Mesenchymal stem cell (in vitro differentiated cells and primary cell): ENCODE measurements around the gene USP11.

Source experiments
- DNase-seq: peaks from one replicate; pipeline ENCODE4 v3.0.0-alpha.2; 2013
- H2AFZ ChIP-seq: one replicate; pipeline ENCODE4 v1.6.1; 2013; ENCODE audit warnings: low read depth, mild to moderate bottlenecking, control low read depth, inconsistent platforms, low read length, moderate library complexity
- H2AK5ac ChIP-seq: 2 replicates; pipeline ENCODE4 v1.6.1; 2013; ENCODE audit warnings: low read length, moderate library complexity, mild to moderate bottlenecking, inconsistent platforms; ENCODE audit not compliant: severe bottlenecking
- H2BK120ac ChIP-seq: one replicate; pipeline ENCODE4 v1.6.1; 2013; ENCODE audit warnings: low read depth, mild to moderate bottlenecking, inconsistent platforms, low read length, moderate library complexity
- H2BK12ac ChIP-seq, 2 experiments: one replicate each; pipeline ENCODE4 v1.6.1; 2013; ENCODE audit warnings: inconsistent platforms in 2 of 2, low read length in 2 of 2, mild to moderate bottlenecking in 2 of 2, moderate library complexity in 2 of 2, control low read depth in 1 of 2
- H2BK15ac ChIP-seq: one replicate; pipeline ENCODE4 v1.6.1; 2013; ENCODE audit warnings: mild to moderate bottlenecking, low read depth, inconsistent platforms; ENCODE audit not compliant: poor library complexity, severe bottlenecking
- H2BK5ac ChIP-seq: 2 replicates; pipeline ENCODE4 v1.6.1; 2013; ENCODE audit warnings: low read depth, mild to moderate bottlenecking, low read length, control low read depth, inconsistent platforms; ENCODE audit not compliant: poor library complexity, severe bottlenecking
- H3K14ac ChIP-seq, 2 experiments: one replicate each; pipeline ENCODE4 v1.6.1; 2013; ENCODE audit warnings: inconsistent platforms in 2 of 2, low read length in 2 of 2, control low read depth in 1 of 2, mild to moderate bottlenecking in 1 of 2, moderate library complexity in 1 of 2
- H3K18ac ChIP-seq, 2 experiments: one replicate each; pipeline ENCODE4 v1.6.1; 2013; ENCODE audit warnings: inconsistent platforms in 2 of 2, low read length in 2 of 2, control low read depth in 1 of 2, low read depth in 1 of 2, mild to moderate bottlenecking in 1 of 2
- H3K23ac ChIP-seq, 2 experiments: one replicate each; pipeline ENCODE4 v1.6.1; 2013; ENCODE audit warnings: inconsistent platforms in 2 of 2, low read length in 2 of 2, mild to moderate bottlenecking in 2 of 2, moderate library complexity in 2 of 2, control low read depth in 1 of 2
- H3K27ac ChIP-seq: 2 replicates; pipeline ENCODE4 v1.5.1; 2013; ENCODE audit warnings: mild to moderate bottlenecking, moderate library complexity, low read length, control low read depth, inconsistent platforms; ENCODE audit not compliant: poor library complexity, severe bottlenecking
- H3K27me3 ChIP-seq, 2 experiments: 2 replicates each; pipeline versions ENCODE4 v1.6.1 to v1.7.0; 2013; ENCODE audit warnings: low read length in 2 of 2, mild to moderate bottlenecking in 2 of 2, moderate library complexity in 2 of 2, control low read depth in 1 of 2, inconsistent platforms in 1 of 2; ENCODE audit not compliant: control insufficient read depth in 1 of 2, insufficient read depth in 1 of 2
- H3K36me3 ChIP-seq, 2 experiments: 2 replicates each; pipeline versions ENCODE4 v1.6.1 to v1.7.0; 2013; ENCODE audit warnings: low read length in 2 of 2, control low read depth in 1 of 2, inconsistent platforms in 1 of 2, low read depth in 1 of 2, mild to moderate bottlenecking in 1 of 2; ENCODE audit not compliant: insufficient read depth in 2 of 2, control insufficient read depth in 1 of 2
- H3K4ac ChIP-seq, 2 experiments: one replicate each; pipeline ENCODE4 v1.6.1; 2013; ENCODE audit warnings: inconsistent platforms in 2 of 2, low read length in 2 of 2, mild to moderate bottlenecking in 2 of 2, moderate library complexity in 2 of 2, control low read depth in 1 of 2, low read depth in 1 of 2
- H3K4me1 ChIP-seq: 2 replicates; pipeline ENCODE4 v1.6.1; 2013; ENCODE audit warnings: low read depth, low read length, control low read depth; ENCODE audit not compliant: control insufficient read depth, insufficient read depth
- H3K4me2 ChIP-seq: 2 replicates; pipeline ENCODE4 v1.6.1; 2013; ENCODE audit warnings: low read length, mild to moderate bottlenecking, inconsistent platforms; ENCODE audit not compliant: poor library complexity, severe bottlenecking
- H3K4me3 ChIP-seq, 2 experiments: 2 replicates each; pipeline versions ENCODE4 v1.5.1 to v1.7.0; 2013; ENCODE audit warnings: low read length in 2 of 2, mild to moderate bottlenecking in 2 of 2, control low read depth in 1 of 2, low read depth in 1 of 2; ENCODE audit not compliant: insufficient read depth in 1 of 2
- H3K79me1 ChIP-seq: replicated peaks from 2 replicates; pipeline ENCODE4 v1.6.1; 2013; ENCODE audit warnings: mild to moderate bottlenecking, control low read depth, low read length, inconsistent platforms; ENCODE audit not compliant: poor library complexity, severe bottlenecking
- H3K9ac ChIP-seq: 2 replicates; pipeline ENCODE4 v1.7.0; 2013; ENCODE audit warnings: mild to moderate bottlenecking, low read length, moderate library complexity
- H3K9me3 ChIP-seq: 2 replicates; pipeline ENCODE4 v1.7.0; 2013; ENCODE audit warnings: mild to moderate bottlenecking, low read length; ENCODE audit not compliant: control insufficient read depth
- H4K8ac ChIP-seq: one replicate; pipeline ENCODE4 v1.6.1; 2013; ENCODE audit warnings: inconsistent platforms, mild to moderate bottlenecking, low read length, moderate library complexity
- H4K91ac ChIP-seq: one replicate; pipeline ENCODE4 v1.6.1; 2013; ENCODE audit warnings: mild to moderate bottlenecking, low read length, inconsistent platforms
- WGBS: methylation state at CpG from one replicate; pipeline ENCODE4 v1.1.7; 2013; ENCODE audit warnings: mixed read lengths; 5-methylcytosine and 5-hydroxymethylcytosine counted together

USP11 gene

DNA sequence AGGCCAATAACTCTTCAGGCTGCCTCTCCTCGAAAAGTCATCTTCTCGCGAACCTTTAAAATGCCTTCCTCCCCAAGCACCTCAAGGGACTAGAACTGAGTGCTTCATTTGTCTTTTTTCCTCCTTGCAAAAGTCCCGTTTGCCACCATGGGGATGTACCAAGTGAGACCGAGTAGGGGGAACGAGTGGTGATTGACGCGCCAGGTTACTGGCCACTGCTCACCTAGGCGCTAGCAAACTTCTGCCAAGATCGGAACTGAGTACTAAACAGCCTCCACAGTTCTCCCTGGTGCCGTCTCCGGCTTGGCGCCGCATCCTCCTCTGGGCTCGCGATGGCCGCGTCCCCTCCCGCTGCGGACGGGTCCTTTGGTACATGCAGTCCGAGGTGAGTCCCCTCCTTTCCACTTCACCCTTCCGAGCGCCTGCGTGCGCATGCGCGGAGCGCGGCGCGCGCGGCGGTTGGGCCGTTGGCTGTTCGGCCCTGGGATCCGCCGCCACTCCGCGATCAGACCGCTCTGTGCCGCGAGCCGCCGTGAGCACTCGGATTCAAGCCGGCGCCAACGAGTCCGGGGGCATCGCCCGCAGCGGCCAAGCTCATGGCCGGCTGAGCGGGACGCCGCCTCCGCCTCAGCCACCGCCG is 14.4 kb upstream of the USP11 start, which contains the start of gene CDK16:
Gene CDK16 (plus strand): TSS at position 402 of the 640 bp plus-strand sequence. CDS start 4,877 bp downstream, outside the sequence.
- Histone ChIP-seq H3K27me3 (no peaks in the 10 kb centered on the region), H3K9ac (peak within 1 kb of the TSS; percentile 95), H3K36me3 (peaks cover 36 to 40% of the 10 kb centered on the region in 2 experiments), H2BK12ac (peak within 1 kb of the TSS in 1 of 2 experiments; percentile 45), H3K4me1 (peaks cover 12% of the 10 kb centered on the region), H4K8ac (peak within 1 kb of the TSS; percentile 38), H2BK5ac (peak within 1 kb of the TSS; percentile 96), H4K91ac (peak within 1 kb of the TSS; percentile 85), H2BK15ac (peak within 1 kb of the TSS; percentile 96), H3K79me1 (peaks cover 2% of the 10 kb centered on the region), H3K27ac (peak within 1 kb of the TSS; percentile 89), H2AFZ (no peak within 1 kb of the TSS), H3K9me3 (no peaks in the 10 kb centered on the region), H3K18ac (peak within 1 kb of the TSS; percentile 89 to 96), H2AK5ac (no peak within 1 kb of the TSS), H3K23ac (peak within 1 kb of the TSS in 1 of 2 experiments; percentile 89), H3K4me3 (peak within 1 kb of the TSS; percentile 87 to 90), H3K4ac (peak within 1 kb of the TSS; percentile 83 to 95), H2BK120ac (peak within 1 kb of the TSS; percentile 91), H3K4me2 (peak within 1 kb of the TSS; percentile 53), H3K14ac (peak within 1 kb of the TSS; percentile 29 to 98)
- 1% methylated on average over 22 of the region's 61 CpGs for WGBS
- peak; percentile 81 for DNase-seq

DNA sequence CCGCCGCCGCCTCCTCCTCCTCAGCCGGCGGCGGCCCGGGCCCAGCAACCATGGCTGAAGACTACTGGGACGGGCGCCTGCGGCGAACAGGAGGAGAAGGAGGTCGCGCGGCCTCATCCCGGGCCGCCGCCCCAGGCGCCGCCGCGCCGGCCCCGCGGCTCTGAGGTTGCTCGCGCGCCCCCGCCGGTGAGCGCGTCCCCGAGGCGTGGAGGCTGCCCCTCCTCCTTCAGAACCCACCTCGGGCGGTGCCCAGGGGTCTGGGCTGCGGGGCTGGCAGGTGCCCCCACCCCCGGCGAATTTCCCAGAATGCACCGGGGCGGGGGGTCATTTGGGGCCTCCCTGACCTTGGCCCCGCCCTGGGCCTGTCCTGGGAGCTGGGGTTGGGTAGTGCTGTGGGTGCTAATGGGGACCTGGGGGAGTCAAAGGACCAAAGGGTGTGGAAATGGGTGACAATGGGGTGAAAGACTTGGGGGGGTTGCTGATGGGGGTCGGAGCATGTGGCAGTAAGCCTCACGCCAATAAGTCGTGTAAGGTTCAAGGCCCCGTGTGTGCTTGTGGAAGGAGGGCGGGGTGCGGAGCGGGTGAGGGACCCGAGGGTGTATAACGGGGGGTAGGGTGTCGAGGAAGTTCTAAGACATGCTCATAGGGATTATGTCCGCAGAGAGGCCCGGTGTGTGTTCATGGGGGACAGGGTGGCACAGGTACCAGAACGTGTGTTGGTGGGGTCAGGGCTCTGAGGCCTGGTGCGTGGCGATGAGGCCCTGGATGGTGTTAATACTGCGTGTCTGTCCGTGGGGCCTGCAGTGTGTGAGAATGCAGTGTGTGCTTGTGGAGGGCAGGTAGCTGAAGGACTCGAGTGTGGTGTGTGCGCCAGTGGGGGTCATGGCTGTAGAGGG is 13.6 kb upstream of the USP11 start:
- Histone ChIP-seq H2AK5ac (no peak overlapping the region), H3K23ac (peak overlapping the region in 1 of 2 experiments; percentile 89), H3K27me3 (no peaks in the 10 kb centered on the region), H3K14ac (peak overlapping the region; percentile 29 to 98), H2BK5ac (peak overlapping the region; percentile 96), H2BK120ac (peak overlapping the region; percentile 91), H3K9me3 (no peaks in the 10 kb centered on the region), H2BK12ac (no peak overlapping the region), H4K91ac (peak overlapping the region; percentile 82), H3K4ac (peak overlapping the region; percentile 83 to 95), H3K18ac (peak overlapping the region; percentile 89 to 96), H2BK15ac (no peak overlapping the region), H3K4me1 (peaks cover 12% of the 10 kb centered on the region), H3K9ac (peak overlapping the region; percentile 95), H3K27ac (no peak overlapping the region), H3K4me2 (peak overlapping the region; percentile 53), H3K79me1 (peaks cover 6% of the 10 kb centered on the region), H3K36me3 (peaks cover 38 to 44% of the 10 kb centered on the region in 2 experiments), H3K4me3 (peak overlapping the region; percentile 87 to 90), H2AFZ (no peak overlapping the region), H4K8ac (peak overlapping the region; percentile 38)
- no peak for DNase-seq
- WGBS = 5% methylated on average over 31 of the region's 60 CpGs

- no peak for DNase-seq
- Histone ChIP-seq H3K27ac (no peak overlapping the region), H3K79me1 (peaks cover 18% of the 10 kb centered on the region), H2AK5ac (no peak overlapping the region), H2BK120ac (no peak overlapping the region), H3K9me3 (no peaks in the 10 kb centered on the region), H3K23ac (no peak overlapping the region), H3K14ac (no peak overlapping the region), H4K91ac (no peak overlapping the region), H2BK12ac (no peak overlapping the region), H2BK15ac (no peak overlapping the region), H3K27me3 (no peaks in the 10 kb centered on the region), H4K8ac (no peak overlapping the region), H3K4me2 (no peak overlapping the region), H3K4ac (no peak overlapping the region), H3K4me3 (no peak overlapping the region), H3K18ac (no peak overlapping the region), H2AFZ (no peak overlapping the region), H3K4me1 (peaks cover 6% of the 10 kb centered on the region), H3K9ac (no peak overlapping the region), H3K36me3 (peaks cover 38 to 43% of the 10 kb centered on the region in 2 experiments), H2BK5ac (no peak overlapping the region)
- WGBS = 100% methylated on average over 3 of the region's 4 CpGs
Observed at GRCh38 chrX:47221756-47222155, 11.1 kb upstream of the USP11 start.
